ENCODE results near the gene ZNF343.

GRCh38 chr20:2509468-2509781, 710 bp upstream of the ZNF343 start:
- no peak for TF ChIP-seq CTCF (conservative IDR thresholded peaks at IDR 0.05 in 1 of 2, IDR thresholded peaks at IDR 0.05 in 1 of 2; ENCODE audit: extremely low read depth in 1 of 2, insufficient read depth in 1 of 2, low read depth in 1 of 2, low read length in 2 of 2)
- no peak for TF ChIP-seq EZH2 (IDR thresholded peaks at IDR 0.05; ENCODE audit: borderline replicate concordance, low read length)

Measured in mammary epithelial cell (primary cell).